NCI-H446 (cell line): ENCODE data around the gene BTG4.
A peak's percentile ranks its signal among the peaks of the same experiment; 100 is the strongest.

Source experiments
- DNase-seq, 2 experiments: peaks; one replicate each; lab custom pipeline; 2025; lab: John Stamatoyannopoulos, UW

Gene BTG4

GRCh38 chr11:111537336-111537860, 25.2 kb upstream of the BTG4 start:
- no peak for DNase-seq

DNA sequence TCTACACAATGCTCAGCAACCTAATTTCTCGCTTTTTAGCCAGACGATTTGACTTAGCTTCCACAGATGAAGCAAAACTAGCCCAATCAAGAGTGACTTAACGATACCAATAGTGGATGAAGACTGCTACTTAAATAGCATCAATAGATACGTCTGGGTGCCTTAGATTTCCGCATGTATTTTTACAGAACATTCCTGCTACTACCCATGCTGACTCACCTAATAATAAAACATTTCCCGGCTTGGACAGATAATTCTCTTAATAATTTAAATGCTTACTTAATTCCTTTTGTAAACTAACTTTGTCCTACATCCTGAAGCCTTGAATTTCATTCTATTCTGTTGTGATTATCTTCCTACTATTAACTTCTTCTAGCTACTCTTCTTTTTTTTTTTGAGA, 23.1 kb upstream of the BTG4 start:
- DNase-seq = no peak

DNA sequence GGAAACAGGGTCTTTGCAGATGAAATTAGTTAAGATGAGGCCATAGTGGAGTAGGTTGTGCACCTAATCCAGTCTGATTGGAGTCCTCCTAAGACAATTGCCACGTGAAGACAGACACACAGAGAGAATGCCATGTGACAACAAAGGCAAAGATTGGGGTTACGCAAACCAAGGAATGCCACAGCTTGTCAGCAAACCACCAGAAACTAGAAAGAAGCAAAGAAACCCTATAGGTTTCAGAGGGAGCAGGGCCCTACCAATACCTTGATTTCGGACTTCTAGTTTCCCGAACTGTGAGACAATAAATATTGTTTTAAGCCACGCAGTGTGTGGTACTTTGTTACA, 20.2 kb upstream of the BTG4 start:
- DNase-seq = no peak

GRCh38 chr11:111531687-111532364, 19.6 kb upstream of the BTG4 start:
- DNase-seq = peak in 1 of 2 experiments; percentile 13

GRCh38 chr11:111531136-111531535, 18.9 kb upstream of the BTG4 start:
- DNase-seq = no peak

DNA sequence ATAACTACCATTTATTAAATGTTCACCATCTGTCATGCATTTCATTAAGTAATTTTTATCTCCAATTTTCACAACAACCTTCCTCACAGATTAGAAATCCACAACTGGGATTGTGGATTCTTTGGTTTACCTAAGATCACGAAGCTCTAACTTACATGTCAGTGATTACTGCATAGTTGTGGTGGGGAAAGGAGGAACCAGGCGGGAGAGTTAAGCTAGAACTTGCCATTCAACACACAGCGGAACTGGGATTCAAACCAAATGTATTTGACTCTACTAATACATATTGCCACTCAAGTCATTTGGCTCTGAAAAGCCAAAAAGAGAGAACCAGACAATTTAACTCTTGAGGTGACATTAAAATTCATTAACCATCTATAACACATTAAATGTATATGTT, 17.9 kb upstream of the BTG4 start:
- DNase-seq = no peak

DNA sequence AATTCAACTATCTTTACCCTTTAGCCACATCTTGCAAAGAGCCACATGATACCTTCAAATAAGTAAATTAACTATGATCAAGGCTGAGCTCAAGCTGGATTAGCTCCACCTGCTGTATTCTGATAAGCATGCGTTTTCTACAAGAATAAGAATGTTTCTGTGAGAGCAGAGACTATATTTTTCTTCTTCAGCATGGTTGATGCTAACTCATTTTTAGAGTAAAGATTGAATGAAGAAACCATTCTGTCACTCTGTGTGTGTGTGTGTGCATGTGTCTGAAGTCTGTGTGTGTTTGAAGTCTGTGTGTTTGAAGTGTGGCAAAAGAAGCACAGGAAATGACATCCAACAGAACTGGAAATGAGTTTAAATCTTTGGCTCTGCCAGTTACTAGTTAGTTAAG, 16.4 kb upstream of the BTG4 start:
- no peak for DNase-seq

GRCh38 chr11:111527279-111527678, 15.1 kb upstream of the BTG4 start:
- DNase-seq = no peak

GRCh38 chr11:111526501-111526900, 14.3 kb upstream of the BTG4 start:
- no peak for DNase-seq

DNA sequence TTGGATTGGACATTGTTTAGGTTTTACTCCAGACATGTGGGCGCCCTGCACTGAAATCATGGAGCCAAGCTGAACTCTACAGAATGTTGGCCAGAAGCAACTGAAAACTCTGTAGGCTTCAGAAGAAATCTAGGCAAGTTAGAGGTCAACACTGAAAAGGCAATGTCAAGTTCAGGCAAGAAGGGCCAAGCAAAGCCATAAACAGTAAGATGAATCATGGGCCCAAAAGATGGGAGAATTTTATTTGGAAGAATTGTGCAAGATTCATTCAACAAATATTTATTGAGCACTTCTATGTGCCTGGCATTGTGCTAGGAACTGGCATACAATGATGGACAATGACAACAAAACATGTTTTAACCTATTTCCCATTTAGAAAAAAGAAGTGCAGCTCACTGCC, 13.3 kb upstream of the BTG4 start:
- DNase-seq = no peak

- no peak for DNase-seq
These were observed 11.9 kb upstream of the BTG4 start for GRCh38 chr11:111524056-111524455.

DNA sequence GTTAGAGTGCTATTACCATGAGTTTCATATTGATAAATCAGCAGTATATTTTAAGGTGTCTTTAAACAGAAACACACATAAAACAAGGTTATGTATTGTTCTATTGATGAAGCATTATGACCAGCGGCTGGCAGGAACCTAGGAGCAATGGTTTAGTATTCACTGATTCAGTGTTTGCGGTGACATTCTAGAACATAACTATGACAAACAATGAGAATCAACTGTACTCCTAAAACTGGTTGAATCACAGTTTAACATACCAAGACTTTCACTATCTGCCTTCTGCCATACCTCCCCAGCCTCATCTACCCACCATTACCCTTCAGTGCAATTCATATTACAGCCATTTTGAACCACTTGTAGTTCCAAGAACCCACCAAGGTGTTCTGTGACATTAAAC, 11.2 kb upstream of the BTG4 start:
- no peak for DNase-seq

DNA sequence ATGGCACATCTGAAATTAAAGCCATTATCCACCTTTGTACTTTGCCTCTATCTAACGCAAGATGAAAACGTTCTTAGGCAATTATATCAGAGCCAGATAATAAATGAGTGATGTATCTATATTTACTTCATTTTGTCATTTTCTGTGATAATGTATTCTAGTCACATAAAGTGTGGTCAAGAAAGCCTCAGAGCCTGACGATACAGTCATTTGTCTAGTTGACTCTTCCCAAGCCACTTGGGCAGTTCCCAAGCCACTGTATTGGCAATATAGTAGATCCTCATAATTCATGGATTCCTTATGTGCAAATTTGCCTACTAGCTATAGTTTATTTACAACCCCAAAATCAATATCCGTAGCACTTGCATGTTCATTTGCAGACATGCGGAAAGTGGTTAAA, 10.2 kb upstream of the BTG4 start:
- no peak for DNase-seq

- DNase-seq = no peak
These were observed 8.9 kb upstream of the BTG4 start for GRCh38 chr11:111521135-111521534.

DNA sequence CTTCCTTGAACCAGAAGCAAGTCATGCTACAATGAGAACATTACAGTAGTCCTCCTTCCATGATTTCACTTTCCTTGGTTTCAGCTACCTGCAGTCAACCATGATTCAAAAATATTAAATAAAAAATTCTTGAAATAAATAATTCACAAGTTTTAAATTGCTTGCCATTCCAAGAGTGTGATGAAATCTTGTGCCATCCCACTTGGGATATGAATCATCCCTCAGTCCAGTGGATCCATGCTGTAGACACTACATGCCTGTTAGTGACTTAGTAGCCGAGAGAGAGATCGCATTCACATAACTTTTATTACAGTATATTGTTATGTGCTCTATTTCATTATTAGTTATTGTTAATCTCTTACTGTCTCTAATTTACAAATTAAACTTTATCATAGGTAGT, 8.4 kb upstream of the BTG4 start:
- DNase-seq = no peak

DNA sequence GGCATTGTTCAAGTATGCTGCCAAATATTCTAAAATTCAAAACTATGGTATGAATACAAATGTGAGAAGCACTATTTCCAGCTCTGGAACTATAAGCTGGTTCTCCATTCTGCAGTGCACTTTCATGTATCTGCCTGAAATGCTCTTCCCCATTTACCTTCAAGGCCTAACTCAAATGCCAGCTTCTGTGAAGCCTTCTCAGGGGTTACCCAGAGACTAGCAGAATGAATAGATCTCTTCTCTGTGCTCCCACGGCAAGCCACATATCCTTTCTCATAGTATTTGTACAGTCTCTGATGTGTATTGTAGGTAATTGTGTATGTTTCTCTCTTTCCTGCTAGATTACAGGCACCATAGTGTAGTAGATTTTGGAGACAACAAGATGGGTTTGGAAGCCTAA, 6.5 kb upstream of the BTG4 start:
- no peak for DNase-seq

DNA sequence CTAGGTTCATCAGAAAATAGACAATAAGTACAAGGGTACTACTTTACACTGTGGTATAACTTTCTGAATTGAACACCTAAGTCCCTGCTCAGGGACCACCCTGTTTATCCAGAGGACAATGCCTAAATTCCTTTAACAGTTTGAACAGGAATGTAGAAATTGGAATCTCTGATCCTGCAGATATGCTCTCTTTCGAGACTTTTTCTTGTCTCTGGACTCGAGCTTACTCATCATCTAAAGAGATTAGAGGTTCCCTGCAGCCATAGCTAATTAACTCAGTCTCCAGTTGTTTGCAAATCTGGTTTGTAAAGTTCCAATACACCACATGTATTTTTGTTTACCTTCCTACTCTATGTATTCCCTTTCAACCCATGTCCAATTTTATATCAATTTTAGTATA, 3.4 kb upstream of the BTG4 start:
- no peak for DNase-seq

- no peak for DNase-seq
These were observed 2.2 kb upstream of the BTG4 start, which contains the start of gene HOATZ for GRCh38 chr11:111514216-111515031. Gene HOATZ, plus strand, starts transcription at chr11:111514778. Its CDS starts 7 bp downstream, at chr11:111514785.

GRCh38 chr11:111513240-111513605, 1.0 kb upstream of the BTG4 start:
- DNase-seq = no peak

DNA sequence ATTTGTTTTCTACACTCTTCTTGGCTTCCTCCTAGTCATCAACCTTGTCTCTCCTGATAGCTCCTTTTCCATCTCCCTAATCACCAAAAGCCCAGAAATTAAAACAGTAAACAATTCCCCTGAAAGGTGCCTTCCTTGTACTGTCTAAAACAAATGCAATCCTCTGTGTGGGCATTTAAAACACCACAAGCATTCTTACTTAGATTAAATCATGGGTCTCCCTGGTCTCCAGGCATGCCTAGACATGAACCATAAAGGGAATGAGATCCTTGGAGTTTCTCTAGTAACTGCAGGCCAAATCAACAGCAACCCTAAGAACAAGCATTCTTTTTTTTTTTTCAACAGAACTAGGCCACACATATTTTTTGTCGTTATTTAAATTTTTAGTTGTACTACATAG, 1.9 kb downstream of the BTG4 start:
- no peak for DNase-seq

DNA sequence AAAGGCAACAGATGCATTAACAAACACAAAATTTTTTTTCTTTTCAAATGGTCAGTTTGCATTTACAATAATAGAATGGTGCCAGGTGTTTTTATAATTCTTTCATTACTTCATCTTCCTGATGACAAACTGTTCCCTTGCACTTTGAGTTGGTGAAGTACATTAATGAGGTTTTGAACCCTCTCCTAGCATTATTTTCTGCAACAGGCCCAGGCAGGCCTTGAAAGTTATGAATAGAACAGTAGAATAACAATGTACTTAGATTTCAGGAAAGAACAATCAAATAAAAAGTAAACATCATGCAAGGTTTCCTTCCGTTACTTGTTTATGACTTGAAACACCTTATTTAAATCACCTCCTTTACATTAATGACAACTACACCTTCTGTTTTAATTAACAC, 9.6 kb downstream of the BTG4 start:
- no peak for DNase-seq

DNA sequence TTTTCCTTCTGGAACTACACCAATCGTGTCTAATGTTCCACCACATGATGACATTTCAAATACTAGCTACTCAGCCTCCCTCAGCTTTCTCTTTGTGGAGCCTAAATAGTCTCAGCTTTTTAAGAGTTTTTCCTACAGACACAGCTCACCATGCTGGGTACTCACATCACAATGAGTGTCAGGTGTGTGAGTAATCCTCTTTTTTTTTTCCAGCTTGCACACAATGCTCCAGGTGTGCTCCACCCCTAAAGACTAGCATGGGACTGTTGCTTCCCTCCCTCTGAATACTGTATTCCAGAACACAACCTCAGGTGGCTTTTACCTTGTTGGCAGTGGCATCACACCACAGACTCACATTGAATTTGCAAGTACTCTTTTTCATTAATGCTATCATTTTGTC, 11.7 kb downstream of the BTG4 start:
- DNase-seq = no peak

GRCh38 chr11:111499483-111499882, 12.7 kb downstream of the BTG4 start:
- no peak for DNase-seq

- no peak for DNase-seq
These were observed 18.1 kb downstream of the BTG4 start for GRCh38 chr11:111494040-111494439.
